ENCODE measurements around the gene ALDH3A2. TPM values are rescaled to one million over a fixed set of nuclear protein-coding genes. Genes with fewer than 3 reads are reported as not detected.

The ALDH3A2 gene
- total RNA-seq, 1 experiment from 2014 or later, result 159 TPM

DNA sequence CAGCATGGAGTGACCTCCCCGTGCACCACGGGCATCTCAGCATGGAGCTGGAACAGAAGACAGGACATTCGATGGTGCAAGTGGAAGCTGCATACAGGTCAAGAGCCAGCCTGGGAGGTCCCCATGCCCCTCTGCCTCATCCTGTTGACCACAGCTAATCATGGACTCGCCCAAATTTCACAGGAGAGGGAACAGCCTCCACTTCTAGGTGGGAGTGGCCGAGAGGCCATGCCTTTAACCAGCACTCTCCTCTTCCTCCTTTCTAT, 71.6 kb downstream of the ALDH3A2 start:
- no peaks in the 10 kb centered on the region for H3K27me3 ChIP-seq (ENCODE audit: control insufficient read depth, insufficient read depth, low read length)
- H3K4me3 ChIP-seq (ENCODE audit: insufficient read depth, low read depth, low read length), result no peak overlapping the region
- H3K36me3 ChIP-seq (replicated peaks; ENCODE audit: control insufficient read depth, insufficient read depth, low read length), result no peaks in the 10 kb centered on the region
- no peak for DNase-seq

DNA sequence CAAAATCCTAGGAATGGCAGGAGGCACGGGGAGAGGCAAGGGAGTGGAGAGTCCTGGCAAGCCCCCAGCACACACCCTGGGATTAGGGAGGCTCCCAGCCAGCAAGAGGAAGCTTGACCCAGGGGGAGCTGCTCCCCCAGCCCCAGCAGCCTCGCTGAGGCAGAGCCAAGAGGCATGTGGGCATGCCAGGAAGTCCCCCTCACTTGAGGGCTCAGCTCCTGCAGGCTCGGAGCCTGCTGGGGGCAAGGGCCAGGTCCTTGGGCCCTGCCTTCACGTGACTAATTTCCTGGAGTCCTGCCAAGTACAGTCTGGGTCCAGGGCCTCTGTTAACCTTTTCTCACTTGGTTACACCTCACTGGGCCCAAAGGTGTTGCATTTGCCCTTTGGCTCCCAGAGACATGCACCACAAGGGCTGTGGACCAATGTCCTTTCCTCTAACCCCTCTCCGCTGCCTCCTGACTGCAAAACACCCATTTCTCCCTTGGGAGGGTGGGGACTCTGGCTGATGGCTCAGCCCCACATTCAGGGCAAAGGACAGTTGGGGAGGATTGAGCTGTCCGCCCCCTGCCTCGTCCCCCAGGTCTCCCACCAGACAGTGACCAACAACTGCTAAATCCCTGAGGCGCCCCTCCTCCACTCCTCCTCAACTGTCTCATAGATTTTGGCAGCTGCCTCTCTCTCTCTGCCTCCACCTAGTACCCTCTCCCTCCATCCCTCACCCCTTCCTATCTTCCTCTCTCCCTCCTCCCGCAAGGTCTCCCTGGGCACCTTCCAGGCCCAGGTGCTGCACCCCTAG, 72.3 kb downstream of the ALDH3A2 start:
- Histone ChIP-seq H3K27me3 (ENCODE audit: control insufficient read depth, insufficient read depth, low read length) (no peaks in the 10 kb centered on the region), H3K36me3 (replicated peaks; ENCODE audit: control insufficient read depth, insufficient read depth, low read length) (no peaks in the 10 kb centered on the region), H3K4me3 (ENCODE audit: insufficient read depth, low read depth, low read length) (no peak overlapping the region)
- DNase-seq, result peak; percentile 48

DNA sequence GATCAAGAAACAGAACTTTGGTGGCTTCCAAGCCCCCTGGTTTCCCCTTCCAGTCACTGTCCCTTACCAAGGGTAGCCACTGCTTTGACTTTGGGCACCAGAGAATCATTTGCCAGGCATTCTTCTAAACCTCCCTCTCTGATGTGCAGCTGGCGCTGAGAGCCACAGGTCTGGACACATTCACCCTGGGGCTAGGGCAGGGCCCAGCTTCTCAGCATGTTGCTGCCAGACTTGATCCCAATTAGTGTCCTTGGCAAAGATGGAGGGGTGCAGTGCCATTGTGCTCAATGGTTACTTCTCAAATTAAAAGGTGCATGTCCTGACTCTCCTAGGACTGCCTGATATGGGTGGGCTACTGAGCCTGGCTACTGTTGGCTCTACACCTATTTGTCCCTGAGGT, 75.4 kb downstream of the ALDH3A2 start:
- DNase-seq, result no peak
- Histone ChIP-seq H3K36me3 (replicated peaks; ENCODE audit: control insufficient read depth, insufficient read depth, low read length) (no peaks in the 10 kb centered on the region), H3K27me3 (ENCODE audit: control insufficient read depth, insufficient read depth, low read length) (no peaks in the 10 kb centered on the region), H3K4me3 (ENCODE audit: insufficient read depth, low read depth, low read length) (no peak overlapping the region)

DNA sequence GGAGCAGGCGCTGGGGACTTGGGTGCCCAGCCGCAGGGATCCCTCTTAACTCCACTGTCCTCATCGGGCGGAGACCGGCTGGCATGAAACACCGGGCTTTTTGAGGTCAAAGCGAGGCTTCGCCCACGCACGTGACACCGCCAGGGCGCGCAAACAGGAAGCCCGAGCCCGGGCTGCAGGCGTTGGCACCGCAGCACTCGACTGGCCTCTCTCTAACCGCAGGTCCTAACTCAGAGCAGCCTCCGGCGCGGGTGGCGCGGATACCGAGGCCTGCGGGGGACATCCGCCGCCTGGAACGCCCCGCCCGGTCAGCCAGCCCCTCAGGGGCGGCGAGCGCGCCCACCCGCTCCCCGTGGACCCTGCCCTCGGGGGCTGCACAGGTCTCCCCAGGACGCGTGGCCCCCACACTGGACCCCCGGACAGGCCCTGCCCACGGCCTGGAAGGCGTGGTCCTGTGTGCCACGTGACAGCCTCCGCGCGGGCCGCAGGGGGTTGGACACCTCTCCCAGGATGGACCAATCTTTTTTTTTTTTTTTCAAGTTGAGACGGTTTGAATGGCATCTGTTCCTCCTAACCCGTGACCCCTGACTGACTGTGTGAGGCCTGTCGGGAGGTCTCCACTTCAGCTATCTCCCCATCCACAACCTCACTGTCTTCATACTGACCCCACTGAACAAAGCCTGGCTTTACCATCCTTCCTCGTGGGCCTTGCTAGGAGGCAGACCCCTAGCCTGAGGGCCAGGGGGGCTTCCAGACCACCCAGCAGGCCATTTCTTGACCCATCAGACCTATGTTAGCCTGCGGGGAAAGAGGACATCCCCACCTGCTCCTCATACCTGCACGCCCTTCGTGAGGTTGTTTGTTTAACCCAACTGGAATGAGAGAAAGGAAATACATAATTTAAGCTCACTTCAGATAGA, 76.2 kb downstream of the ALDH3A2 start:
- DNase-seq, result no peak
- H3K4me3 ChIP-seq (ENCODE audit: insufficient read depth, low read depth, low read length), result no peak overlapping the region
- H3K36me3 ChIP-seq (replicated peaks; ENCODE audit: control insufficient read depth, insufficient read depth, low read length), result no peaks in the 10 kb centered on the region
- H3K27me3 ChIP-seq (ENCODE audit: control insufficient read depth, insufficient read depth, low read length), result no peaks in the 10 kb centered on the region

DNA sequence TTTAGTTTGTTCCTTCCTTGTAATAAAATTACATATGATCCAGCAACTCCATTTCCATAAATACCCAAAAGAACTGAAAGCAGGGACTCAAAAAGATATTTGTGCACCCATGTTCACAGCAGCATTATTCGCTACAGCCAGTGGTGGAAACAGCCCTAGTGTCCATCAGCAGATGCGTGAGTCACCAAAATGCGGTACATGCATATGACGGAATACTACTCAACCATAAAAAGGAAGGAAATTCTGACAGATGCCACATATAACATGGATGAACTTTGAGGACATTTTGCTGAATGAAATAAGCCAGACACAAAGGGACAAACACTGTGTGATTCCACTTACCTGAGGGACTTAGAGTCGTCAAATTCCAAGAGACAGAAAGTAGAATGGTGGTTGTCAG, 76.9 kb downstream of the ALDH3A2 start:
- H3K27me3 ChIP-seq (ENCODE audit: control insufficient read depth, insufficient read depth, low read length), result no peaks in the 10 kb centered on the region
- H3K36me3 ChIP-seq (replicated peaks; ENCODE audit: control insufficient read depth, insufficient read depth, low read length), result no peaks in the 10 kb centered on the region
- H3K4me3 ChIP-seq (ENCODE audit: insufficient read depth, low read depth, low read length), result no peak overlapping the region
- no peak for DNase-seq

DNA sequence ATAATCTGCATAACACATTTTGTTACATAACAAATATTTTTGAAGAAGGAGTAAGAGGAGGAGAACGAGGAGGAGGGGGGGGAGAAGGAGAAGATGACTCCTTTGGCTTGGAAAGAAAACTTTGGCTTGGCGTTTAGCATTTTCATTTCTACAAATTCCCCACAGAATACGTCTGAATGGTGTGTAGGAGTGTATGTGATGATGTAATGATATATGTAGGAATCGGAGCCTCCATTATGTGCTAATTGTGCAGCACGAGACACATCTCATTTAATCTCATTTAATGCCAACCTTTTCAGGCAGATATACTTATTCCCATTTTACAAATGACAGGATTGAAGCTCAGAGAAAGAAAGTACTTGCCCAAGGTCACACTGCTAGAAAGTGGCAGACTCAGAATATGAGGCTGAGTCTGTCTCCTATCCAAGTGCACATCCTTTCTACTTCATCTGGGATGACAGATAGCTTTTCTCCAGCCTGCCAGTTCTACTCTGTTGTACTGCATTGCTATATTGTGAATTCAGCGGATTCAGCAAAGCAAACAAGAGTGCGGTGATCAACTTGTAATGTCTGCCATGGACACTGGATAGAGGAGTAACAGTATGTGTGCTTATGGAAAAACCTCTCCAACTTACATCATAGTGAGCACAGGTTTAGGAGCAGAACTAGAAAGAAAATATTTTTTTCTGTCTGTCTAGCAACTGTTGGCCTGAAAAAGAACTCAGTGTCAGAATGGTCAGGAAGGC, 78.3 kb downstream of the ALDH3A2 start:
- no peak for DNase-seq
- Histone ChIP-seq H3K27me3 (ENCODE audit: control insufficient read depth, insufficient read depth, low read length) (no peaks in the 10 kb centered on the region), H3K36me3 (replicated peaks; ENCODE audit: control insufficient read depth, insufficient read depth, low read length) (no peaks in the 10 kb centered on the region), H3K4me3 (ENCODE audit: insufficient read depth, low read depth, low read length) (no peak overlapping the region)

Other genes with a start within 250 kb of the ALDH3A2 start
- 2.3 and 3.0 TPM in 2 replicates for gene RNF112, start 237.5 kb upstream of the ALDH3A2 start, total RNA-seq (2014; rRNA removed; shearing (Covaris generic))
- 11.6 and 13.0 TPM in 2 replicates for gene SLC47A1, start 114.9 kb upstream of the ALDH3A2 start, total RNA-seq (2014; rRNA removed; shearing (Covaris generic))
- gene SLC47A2, start 67.8 kb downstream of the ALDH3A2 start, total RNA-seq (2014; rRNA removed; shearing (Covaris generic)), result not detected in 2 replicates
- gene ALDH3A1, start 99.5 kb downstream of the ALDH3A2 start, total RNA-seq (2014; rRNA removed; shearing (Covaris generic)), result 0.24 and 0.26 TPM in 2 replicates
- gene ULK2, start 219.2 kb downstream of the ALDH3A2 start, total RNA-seq (2014; rRNA removed; shearing (Covaris generic)), result 11.0 and 13.9 TPM in 2 replicates

Data from H7 (cell line).